ENCODE data around the gene MNAT1. TPM values are rescaled to one million over a fixed set of nuclear protein-coding genes. Genes with fewer than 3 reads are reported as not detected.
"Not testable (repeated sequence)": the region's sequence is repeated elsewhere in the genome, so short reads cannot be mapped to it uniquely, and the experiment has no call there.

Gene MNAT1
- total RNA-seq, 2 donors from 2014 or later: 25.6 to 27.2 TPM

DNA sequence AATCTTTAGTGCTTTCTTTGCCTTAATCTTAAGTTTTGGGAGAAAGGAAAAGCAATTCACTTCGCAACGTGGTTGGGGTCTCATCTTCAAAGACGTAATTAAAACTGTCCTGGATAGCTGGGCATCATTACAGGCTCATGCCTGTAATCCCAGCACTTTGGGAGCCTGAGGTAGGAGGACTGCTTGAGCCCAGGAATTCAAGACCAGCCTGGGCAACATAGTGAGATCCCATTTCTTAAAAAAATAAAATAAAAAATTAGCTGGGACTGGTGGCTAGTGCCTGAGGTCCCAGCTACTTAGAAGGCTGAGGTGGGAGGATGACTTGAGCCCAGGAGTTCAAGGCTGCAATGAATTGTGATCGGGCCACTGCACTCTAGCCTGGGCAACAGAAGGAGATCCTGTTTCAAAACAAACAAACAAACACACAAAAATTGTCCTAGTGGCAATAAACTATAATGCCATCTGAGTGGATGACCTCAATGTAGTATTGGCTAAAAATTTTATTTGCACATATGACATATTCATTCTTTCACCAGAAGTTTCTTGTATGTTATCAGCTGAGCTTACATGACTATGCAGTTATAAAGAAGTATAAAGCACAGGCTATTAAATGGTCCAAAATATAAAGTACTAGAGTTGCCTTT lies 1.6 kb upstream of the MNAT1 start:
- DNase-seq: no peak
- no peak for ATAC-seq
- intact Hi-C loops (cut with DNase I): no loop called here

DNA sequence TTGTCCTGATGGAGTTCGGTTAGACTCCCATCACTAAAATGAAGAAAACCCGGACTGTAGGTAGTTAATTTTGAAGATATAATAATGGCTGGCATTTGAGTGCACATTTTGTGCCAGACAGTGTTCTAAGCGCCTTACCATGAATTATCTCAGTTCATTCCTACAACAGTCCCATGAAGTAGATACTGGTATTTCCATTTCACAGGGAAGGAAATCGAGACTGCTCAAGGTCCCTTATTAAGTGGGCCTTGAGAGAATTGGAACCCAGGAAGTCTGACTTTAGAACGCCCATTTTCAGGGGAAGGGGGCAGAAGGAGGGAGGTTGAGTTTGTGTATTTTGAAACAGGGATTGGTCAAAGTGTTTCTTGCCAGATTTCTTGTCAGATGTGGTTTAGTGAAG lies 855 bp downstream of the MNAT1 start:
- ATAC-seq: peak in 1 of 2 donors; percentile 13
- intact Hi-C loops (cut with DNase I): no loop called here
- no peak for DNase-seq

DNA sequence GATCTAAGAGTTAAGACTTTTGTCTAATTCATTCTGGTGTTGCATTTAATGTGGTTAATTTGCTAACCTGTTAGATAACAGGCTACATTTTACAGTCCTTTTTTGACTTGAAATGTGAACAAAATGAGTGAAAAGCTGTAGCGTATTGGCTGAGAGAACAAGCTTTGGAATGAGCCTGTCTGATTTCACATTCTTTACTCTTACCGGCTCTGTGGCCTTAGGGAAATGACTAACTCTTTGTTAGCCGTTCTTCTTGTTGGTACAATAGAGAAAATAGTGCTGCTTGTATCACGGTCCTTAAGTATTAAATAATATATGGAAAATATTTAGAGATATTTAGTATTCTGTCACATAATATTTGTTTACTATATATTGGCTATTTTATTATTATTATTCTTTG lies 1.9 kb downstream of the MNAT1 start:
- intact Hi-C loops (cut with DNase I): no loop called here
- ATAC-seq: no peak
- no peak for DNase-seq

DNA sequence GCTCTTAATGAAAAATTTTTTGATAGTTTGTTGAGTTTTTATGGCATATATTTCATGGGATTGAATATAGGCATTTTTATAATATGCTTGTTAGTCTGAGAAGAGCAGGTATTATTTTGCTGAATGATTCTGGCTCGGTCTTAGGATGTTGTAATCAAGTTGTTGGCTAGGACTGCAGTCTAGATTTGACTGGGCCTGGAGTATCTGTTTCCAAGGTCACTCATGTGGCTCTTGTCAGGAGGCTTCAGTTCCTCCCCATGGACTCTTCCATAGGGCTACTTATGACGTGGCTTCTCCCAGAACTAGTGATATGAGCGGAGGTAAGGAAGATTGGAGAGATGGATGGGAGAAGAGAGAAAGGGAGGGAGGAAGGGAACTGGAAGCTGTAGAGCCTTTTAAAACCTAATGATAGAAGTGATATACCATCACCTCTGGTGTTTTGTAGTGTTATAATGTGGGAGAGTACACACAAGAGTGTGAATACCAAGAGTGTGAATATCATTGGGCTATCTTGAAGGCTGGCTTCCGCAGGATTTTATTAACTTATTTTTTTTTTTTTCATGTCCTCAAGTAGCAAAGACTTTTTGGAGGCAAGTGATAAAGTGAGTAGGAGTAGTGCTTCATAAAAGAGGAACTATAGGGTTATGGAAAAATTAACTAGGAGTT lies 4.4 kb downstream of the MNAT1 start:
- DNase-seq (no peak), ATAC-seq (peak in 1 of 2 donors; percentile 16)
- intact Hi-C loops (cut with DNase I): no loop called here

DNA sequence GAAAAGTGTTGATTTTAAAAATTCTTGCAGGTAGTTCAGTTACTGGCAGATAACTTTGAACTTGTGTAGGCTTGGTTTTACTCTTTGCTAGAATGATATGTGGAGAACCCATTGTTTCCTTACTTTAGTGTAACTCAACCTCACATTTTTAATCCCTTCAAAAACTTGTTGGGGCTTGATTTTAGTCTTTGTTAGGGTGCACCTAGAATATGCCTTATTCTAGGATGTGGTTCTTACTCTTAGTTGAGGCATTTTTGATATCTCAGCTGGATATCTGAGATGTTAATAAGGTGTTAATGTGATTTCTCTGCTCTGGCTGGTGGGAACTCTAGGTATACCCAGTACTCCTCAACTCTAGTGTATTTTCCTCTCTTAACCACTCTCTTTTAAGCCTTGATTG lies 10.0 kb downstream of the MNAT1 start:
- intact Hi-C loops (cut with DNase I): no loop called here
- ATAC-seq: no peak
- DNase-seq: no peak

DNA sequence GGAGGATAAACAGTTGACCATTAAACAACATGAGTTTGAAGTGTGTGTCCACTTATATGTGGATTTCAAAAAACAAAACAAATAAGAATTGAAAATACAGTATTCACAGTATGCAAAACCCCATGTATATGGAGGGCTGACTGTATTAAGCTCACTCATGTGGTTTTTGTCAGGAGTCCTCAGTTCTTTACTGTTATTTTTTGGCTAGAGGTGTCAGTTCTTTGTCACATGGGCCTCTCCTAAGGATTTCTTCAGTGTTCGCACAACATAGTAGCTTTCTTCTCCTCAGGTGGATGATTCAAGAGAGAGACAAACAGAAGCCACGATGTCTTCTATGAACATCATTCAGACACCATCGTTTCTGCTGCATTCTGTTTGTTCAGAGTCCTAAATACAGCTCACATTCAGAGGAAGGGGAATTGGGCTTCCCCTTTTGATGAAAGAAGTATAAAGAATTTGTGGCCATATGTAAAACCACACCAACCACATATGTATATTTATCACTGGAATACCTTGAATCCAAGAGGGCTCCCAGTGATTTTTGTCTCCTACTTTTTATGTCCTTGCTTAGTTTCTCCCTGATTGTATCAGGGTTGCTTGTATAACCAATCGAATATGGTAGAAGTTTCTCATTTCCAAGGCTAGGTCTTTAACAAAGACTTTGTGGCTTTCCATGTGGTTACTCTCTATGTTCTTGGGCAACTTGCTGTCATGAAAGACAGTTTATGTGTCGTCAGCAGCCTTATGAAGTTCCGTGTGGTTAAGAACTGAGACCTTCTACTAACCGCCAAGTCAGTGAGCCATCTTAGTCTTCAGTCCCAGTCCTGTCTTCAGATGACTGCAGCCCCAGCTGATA lies 18.9 kb downstream of the MNAT1 start:
- intact Hi-C loops (cut with DNase I): no loop called here
- ATAC-seq (peak; percentile 25 to 50), DNase-seq (no peak)

DNA sequence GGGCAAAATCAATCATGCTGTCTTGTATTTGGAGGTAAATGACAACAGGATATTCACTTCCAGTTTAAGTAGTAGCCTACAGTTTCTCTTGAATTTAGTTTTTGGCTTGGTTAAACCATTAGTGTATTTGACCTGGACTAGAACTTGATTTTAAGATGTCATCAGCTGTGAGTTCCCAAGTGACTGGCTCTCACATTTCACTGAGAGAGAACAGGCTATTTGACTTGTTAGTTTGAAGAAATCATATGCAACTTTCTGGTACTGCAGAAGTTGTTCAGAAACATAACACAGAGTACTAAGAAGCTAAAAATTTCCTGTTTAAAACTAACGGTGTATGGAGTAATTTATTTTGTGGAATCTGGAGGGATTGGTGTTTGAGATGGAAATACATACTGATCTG lies 22.3 kb downstream of the MNAT1 start:
- DNase-seq (no peak), ATAC-seq (no peak)
- intact Hi-C loops (cut with DNase I): no loop called here

DNA sequence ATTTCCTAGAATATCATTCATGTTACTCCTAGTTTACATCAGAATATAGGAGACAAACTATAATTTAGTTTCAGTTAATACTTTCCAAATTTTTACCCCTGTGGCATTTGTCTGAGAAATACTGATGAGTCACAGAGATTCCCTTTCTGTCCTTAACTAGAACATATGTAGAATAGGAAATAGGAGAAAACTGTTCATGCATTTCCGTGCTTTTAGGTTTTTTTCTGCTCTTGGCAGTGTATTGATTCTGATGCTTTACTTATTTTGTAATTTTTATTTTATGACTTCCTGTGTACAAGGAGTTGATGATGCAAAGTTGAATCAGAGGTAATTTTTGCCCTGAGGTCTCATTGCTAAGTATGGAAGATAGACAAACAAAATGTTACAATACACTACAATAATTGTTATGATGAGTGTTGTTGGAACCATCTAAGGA lies 23.0 kb downstream of the MNAT1 start:
- no peak for ATAC-seq
- intact Hi-C loops (cut with DNase I): no loop called here

DNA sequence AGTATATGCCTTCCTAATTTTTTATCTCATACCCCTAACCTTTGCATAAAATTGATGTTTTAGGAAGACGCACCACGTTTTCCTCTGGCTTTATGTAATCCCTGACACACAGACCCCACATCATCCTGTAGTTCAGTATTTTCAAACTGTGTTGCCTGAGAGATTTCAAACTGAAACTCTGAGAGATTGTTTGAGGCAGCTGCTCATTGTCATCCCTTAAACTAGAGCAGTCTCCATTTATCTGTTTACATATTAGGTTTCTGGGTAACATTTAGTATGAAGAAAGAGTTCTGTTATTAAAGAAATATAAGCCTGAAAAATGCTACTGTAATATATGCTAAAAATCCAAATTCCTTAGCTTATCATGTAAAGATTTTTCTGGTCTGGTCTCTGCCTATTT lies 24.3 kb downstream of the MNAT1 start:
- ATAC-seq: no peak
- intact Hi-C loops (cut with DNase I): no loop called here
- DNase-seq: no peak

More for the DNA sequence above, 23.0 kb downstream of the MNAT1 start:
- no peak for DNase-seq

DNA sequence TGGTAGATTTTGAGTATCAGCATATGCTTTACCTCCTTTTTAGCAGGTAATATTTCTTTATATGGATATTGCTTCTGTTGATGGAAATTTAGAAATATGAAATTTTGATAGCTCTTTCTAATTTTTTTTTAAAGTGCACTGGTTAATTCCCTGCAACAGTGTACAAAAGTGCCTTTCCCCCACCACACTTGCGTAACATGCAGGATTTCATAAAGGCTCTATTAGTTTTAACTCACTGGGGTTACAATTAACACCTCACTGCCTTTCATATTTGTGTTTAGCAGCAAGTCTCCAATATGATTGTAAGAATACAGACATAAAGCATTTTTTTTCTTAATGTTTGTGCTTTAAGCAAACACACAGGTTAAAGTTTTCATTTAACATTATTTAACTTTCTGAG lies 25.6 kb downstream of the MNAT1 start:
- no peak for DNase-seq
- intact Hi-C loops (cut with DNase I): no loop called here
- no peak for ATAC-seq

DNA sequence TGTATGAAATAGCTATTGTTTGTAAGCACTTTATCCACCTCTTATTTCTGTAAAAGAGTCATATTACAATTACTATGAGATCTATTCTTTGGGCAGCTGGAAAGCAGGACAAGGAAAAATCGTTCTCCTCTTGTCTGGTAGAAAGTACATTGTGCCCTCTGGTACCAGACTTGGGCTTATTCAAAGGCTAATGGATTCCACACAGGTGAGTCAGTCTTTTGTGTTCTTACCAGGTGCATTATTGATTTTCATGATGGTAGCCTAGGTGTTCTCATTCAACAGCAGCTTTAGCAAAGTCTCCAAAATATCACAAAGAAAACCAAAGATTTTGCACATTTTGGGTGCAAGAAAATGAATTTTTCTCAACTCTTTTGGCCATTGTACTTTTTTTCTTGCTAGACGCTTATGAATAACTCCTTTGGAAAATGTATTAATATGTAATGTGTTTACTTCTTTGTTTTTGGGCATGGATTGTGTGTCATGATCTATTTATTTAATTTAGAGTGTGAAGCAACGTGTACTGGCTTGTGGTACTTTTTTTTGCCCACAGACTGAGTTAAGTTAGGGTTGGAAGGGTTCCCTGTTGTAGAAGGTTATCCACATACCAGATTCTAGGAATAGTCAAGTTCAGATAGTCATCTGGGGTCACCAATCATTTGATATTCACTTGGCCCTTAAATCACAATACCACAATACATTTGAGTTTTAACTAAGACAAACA lies 26.2 kb downstream of the MNAT1 start:
- DNase-seq: no peak
- ATAC-seq: no peak
- intact Hi-C loops (cut with DNase I): no loop called here

DNA sequence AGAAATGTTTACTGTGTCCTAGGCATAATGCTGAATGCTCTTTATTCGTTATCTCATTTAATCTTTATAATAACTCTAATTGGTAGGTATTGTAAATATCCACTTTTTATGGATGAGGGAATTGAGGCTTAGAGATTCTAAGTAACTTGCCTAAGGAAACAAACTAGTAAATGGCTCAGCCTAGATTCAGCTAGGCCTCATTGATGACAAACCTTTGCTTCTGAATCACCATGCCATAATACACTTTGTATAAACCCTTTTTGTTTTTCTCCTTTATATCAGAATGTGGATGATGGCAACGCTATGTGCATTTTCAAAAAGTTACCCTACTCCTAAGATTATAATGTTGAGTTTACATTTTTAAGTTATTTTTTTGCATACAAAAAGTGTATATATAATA lies 34.0 kb downstream of the MNAT1 start:
- intact Hi-C loops (cut with DNase I): no loop called here
- DNase-seq: no peak
- no peak for ATAC-seq

DNA sequence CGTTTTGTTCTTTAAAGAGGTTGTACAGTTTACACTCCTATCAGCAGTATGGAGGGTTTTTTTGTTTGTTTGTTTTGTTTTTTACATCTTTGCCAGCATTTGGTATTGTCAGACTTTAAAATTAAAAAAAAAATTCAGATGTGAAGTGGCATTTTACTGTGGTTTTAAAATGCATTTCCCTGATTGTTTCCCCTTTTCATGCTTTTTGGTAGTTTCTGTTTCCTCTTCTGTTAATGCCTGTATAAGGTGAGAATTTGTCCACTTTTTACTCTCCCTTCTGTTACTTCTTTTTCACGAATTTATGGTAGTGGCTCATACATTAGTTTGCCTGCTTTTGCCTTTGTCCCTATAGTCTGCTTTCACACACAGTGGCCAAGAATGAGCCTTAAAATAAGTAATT lies 36.6 kb downstream of the MNAT1 start:
- DNase-seq: no peak
- no peak for ATAC-seq
- intact Hi-C loops (cut with DNase I): no loop called here

DNA sequence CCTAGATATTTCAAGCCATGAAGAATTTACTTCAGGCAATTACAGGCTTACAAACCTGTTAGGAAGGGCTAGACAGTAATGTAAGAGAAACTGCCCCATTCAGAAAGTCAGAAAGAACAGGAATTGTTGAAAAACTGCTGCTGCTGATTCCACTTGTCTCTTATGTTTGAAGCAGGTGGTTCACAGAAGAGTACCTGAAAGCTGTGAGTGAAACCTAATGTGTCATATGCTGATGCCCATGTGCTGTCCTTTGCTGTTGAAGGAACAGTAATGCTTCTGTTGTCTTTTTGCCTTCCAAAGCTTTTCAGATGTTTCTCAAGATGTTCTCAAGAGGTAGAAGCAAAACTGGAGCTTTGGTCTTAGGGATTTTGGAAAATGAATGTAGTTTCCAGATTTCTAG lies 39.0 kb downstream of the MNAT1 start:
- no peak for DNase-seq
- intact Hi-C loops (cut with DNase I): no loop called here
- no peak for ATAC-seq

DNA sequence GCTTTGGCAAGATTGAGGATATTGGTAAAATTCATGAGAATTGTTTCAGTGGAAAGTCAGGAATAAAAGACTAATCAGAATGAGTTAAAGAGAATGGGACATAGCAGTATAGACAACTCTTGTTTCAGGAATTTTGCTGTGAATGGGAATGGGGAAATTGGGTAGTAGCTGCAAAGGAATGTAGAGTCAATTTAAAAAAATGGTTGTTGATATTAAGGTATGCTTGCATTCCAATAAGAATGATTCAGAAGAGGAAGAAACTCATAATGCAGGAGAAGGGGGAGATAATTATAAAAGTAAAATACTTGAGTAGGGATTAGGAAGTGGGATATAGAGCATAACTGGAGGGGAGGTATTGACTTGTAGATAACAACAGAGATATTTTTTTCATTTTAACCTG lies 40.7 kb downstream of the MNAT1 start:
- DNase-seq (no peak), ATAC-seq (no peak)
- intact Hi-C loops (cut with DNase I): no loop called here

DNA sequence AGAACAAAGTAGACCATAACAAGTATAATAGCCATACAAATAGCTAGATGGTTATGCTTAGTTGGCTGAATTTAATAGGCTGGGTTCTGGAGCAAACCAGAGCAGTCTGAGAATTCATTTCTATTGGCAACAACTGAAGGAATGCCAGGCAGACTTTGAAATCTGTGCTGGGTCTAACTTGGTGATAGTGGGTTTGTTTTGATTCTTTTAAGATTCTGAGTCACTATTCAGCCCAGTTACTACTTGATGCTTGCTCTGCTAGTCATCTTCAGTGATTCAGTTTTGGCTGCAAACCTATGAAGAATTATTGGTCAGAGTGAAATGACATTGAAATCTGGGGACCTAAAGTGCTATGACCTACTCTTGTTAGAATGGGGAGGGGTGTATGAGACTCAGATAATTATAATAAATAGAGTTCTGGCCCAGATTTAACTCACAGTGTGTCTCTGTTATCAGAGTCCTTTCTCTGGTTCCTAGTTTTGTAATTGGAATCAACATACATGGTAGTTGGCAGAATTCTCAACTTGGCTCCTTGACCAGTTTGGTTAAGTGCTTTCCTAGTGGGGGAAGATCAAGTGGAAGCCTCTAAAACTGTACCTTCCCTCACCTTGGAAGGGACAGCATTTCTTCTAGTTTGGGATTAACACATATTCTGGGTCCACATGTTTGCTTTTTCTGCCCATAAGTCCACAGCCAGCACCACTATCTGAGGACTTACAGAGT lies 43.5 kb downstream of the MNAT1 start:
- intact Hi-C loops (cut with DNase I): no loop called here
- peak in 1 of 2 donors; percentile 88 for ATAC-seq
- no peak for DNase-seq

DNA sequence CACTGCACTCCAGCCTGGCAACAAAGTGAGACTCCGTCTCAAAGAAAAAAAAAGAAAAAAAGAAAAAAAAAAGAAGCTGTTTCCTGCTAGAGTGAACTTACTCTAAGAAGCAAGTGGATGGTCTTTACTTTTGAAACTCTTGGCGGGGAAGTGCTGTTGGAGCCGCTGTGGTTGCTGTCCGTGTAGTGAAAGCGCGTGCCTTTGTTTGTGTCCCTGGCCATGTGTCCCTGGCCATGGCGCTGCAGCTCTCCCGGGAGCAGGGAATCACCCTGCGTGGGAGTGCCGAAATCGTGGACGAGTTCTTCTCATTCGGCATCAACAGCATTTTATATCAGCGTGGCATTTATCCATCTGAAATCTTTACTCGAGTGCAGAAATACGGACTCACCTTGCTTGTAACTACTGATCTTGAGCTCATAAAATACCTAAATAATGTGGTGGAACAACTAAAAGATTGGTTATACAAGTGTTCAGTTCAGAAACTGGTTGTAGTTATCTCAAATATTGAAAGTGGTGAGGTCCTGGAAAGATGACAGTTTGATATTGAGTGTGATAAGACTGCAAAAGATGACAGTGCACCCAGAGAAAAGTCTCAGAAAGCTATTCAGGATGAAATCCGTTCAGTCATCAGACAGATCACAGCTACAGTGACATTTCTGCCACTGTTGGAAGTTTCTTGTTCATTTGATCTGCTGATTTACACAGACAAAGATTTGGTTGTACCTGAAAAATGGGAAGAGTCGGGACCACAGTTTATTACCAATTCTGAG lies 45.4 kb downstream of the MNAT1 start:
- ATAC-seq; DNase-seq; intact Hi-C loops (cut with DNase I): not testable (repeated sequence)

DNA sequence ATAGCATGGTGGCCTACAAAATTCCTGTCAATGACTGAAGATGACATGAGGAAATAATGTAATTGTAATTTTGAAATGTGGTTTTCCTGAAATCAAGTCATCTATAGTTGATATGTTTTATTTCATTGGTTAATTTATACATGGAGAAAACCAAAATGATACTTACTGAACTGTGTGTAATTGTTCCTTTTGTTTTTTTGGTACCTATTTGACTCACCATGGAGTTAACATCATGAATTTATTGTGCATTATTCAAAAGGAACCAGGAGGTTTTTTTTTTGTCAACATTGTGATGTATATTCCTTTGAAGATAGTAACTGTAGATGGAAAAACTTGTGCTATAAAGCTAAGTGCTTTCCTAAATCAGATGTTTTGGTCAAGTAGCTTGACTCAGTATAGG lies 46.0 kb downstream of the MNAT1 start:
- intact Hi-C loops (cut with DNase I); ATAC-seq; DNase-seq: not testable (repeated sequence)
